K562 (cell line): ENCODE results near the gene MRPS33. TPM values are rescaled to one million over a fixed set of nuclear protein-coding genes. Genes with fewer than 3 reads are reported as not detected.
A peak's percentile ranks its signal among the peaks of the same experiment; 100 is the strongest.

Experiments used
- ATAC-seq: fragments of 200-7000 bp; cut with Tn5 transposase; 3 replicates; pipeline ENCODE4 v1.9.1; 2020; ENCODE audit warnings: moderate library complexity
- BruUV-seq: library from RNA; stranded (reverse); fragments of 400-500 nt; replicated peaks from 2 replicates; lab custom pipeline; 2021; lab: Mats Ljungman, UMichigan
- CTCF ChIA-PET: fragments of 300-600 bp; formaldehyde crosslinking; extraction: SDS; loops from one replicate; lab custom pipeline; 2021; ENCODE audit warnings: low intra/inter-chr PET ratio; lab: Yijun Ruan, JAX
- POLR2A ChIA-PET: fragments of 300-600, 350-650 bp; sonication (Branson Sonifier 250); formaldehyde crosslinking; extraction: SDS; loops from one replicate; lab custom pipeline; 2021; ENCODE audit warnings: antibody characterized with exemption, inconsistent platforms; lab: Yijun Ruan, JAX
- DNase-seq, 4 experiments: peaks; one replicate each; pipeline versions ENCODE4 v3.0.0 to v3.0.0-alpha.2; 2011 to 2018; ENCODE audit warnings: low spot score in 3 of 4, mixed read lengths in 3 of 4; ENCODE audit errors: extremely low read depth in 1 of 4
- FAIRE-seq: peaks from 2 replicates; lab custom pipeline; 2011; peaks lifted over from hg19 to GRCh38; lab: Jason Lieb, UNC
- H2AFZ ChIP-seq: 2 replicates; pipeline ENCODE4 v1.6.0; 2011; ENCODE audit warnings: low read depth, low read length, control low read depth, inconsistent platforms
- H3K27ac ChIP-seq: fragments of 200-600 bp; 3 replicates; pipeline ENCODE4 v1.8.0; 2011; ENCODE audit warnings: low read depth, mild to moderate bottlenecking, control low read depth, inconsistent platforms, low read length, moderate library complexity, mixed read lengths; ENCODE audit errors: extremely low read depth
- H3K27me3 ChIP-seq, 2 experiments: fragments of 300-600 bp in 1 of 2; 2 replicates in 1 of 2; 3 replicates in 1 of 2; pipeline versions ENCODE4 v1.6.0 to v1.8.0; 2011; ENCODE audit warnings: inconsistent platforms in 2 of 2, low read length in 2 of 2, mild to moderate bottlenecking in 1 of 2, mixed read lengths in 1 of 2, moderate library complexity in 1 of 2; ENCODE audit not compliant: control insufficient read depth in 2 of 2, insufficient read depth in 2 of 2
- H3K36me3 ChIP-seq: fragments of 300-600 bp; 3 replicates; pipeline ENCODE4 v1.8.0; 2011; ENCODE audit warnings: mild to moderate bottlenecking, low read length, inconsistent platforms; ENCODE audit not compliant: control insufficient read depth, insufficient read depth
- H3K4me1 ChIP-seq, 2 experiments: fragments of 200-600 bp in 1 of 2; replicated peaks in 1 of 2; 2 replicates in 1 of 2; 3 replicates in 1 of 2; pipeline versions ENCODE4 v1.5.1 to v1.8.0; 2011; ENCODE audit warnings: inconsistent platforms in 2 of 2, low read length in 2 of 2, mild to moderate bottlenecking in 1 of 2, mixed read lengths in 1 of 2, moderate library complexity in 1 of 2; ENCODE audit not compliant: control insufficient read depth in 2 of 2, insufficient read depth in 2 of 2
- H3K4me2 ChIP-seq: 2 replicates; pipeline ENCODE4 v1.6.1; 2011; ENCODE audit warnings: low read length, control low read depth, inconsistent platforms, mixed read lengths; ENCODE audit not compliant: insufficient read depth
- H3K4me3 ChIP-seq: fragments of 200-600 bp; sonication (generic), shearing (Covaris generic); 2 replicates; pipeline ENCODE4 v1.5.1; 2016; ENCODE audit warnings: control low read depth, inconsistent platforms
- H3K79me2 ChIP-seq: fragments of 200-600 bp; 3 replicates; pipeline ENCODE4 v1.8.0; 2011; ENCODE audit warnings: low read length, inconsistent platforms; ENCODE audit not compliant: control insufficient read depth, insufficient read depth
- H3K9ac ChIP-seq, 2 experiments: 2 replicates each; pipeline versions ENCODE4 v1.6.0 to v1.6.1; 2011; ENCODE audit warnings: low read depth in 2 of 2, low read length in 2 of 2, control low read depth in 1 of 2, inconsistent platforms in 1 of 2, mild to moderate bottlenecking in 1 of 2, mixed read lengths in 1 of 2; ENCODE audit not compliant: insufficient read depth in 1 of 2
- H3K9me1 ChIP-seq: one replicate; pipeline ENCODE4 v1.6.0; 2011; ENCODE audit warnings: inconsistent platforms, mild to moderate bottlenecking, low read length, moderate library complexity; ENCODE audit not compliant: control insufficient read depth, insufficient read depth
- H3K9me3 ChIP-seq: replicated peaks from 2 replicates; pipeline ENCODE4 v1.5.1; 2011; ENCODE audit warnings: low read depth, low read length, inconsistent platforms; ENCODE audit not compliant: control insufficient read depth, insufficient read depth
- H4K20me1 ChIP-seq: replicated peaks from 2 replicates; pipeline ENCODE4 v1.6.1; 2011; ENCODE audit warnings: low read length, inconsistent platforms, mixed read lengths; ENCODE audit not compliant: control insufficient read depth, insufficient read depth
- DIDO1 ChIP-seq: fragments of 450-650 bp; IDR thresholded peaks from 2 replicates; pipeline ENCODE4 v1.6.1; 2016; ENCODE audit warnings: low read depth, missing biosample characterization, missing genetic modification characterization
- HMG20A ChIP-seq: fragments of 450-650 bp; formaldehyde crosslinking; conservative IDR thresholded peaks from 2 replicates; pipeline ENCODE4 v1.4.0; 2020; ENCODE audit warnings: mild to moderate bottlenecking, mixed read lengths
- MAZ ChIP-seq, 2 experiments: fragments of 450-650 bp in 1 of 2; sonication (generic) in 1 of 2; formaldehyde crosslinking; IDR thresholded peaks in 1 of 2; conservative IDR thresholded peaks in 1 of 2; 2 replicates each; pipeline versions ENCODE4 v1.4.0 to v1.5.0; 2020; ENCODE audit warnings: mild to moderate bottlenecking in 1 of 2, missing genetic modification reagents in 1 of 2
- RAD21 ChIP-seq, 2 experiments: fragments of 250-450 bp in 1 of 2; fragments of 450-650 bp in 1 of 2; sonication (Bioruptor Pico) in 1 of 2; formaldehyde crosslinking in 1 of 2; IDR thresholded peaks in 1 of 2; conservative IDR thresholded peaks in 1 of 2; 2 replicates each; pipeline versions ENCODE4 v1.4.0 to v1.8.0; 2020 to 2022; ENCODE audit warnings: mild to moderate bottlenecking in 2 of 2, moderate library complexity in 1 of 2
- SMC3 ChIP-seq: conservative IDR thresholded peaks from 2 replicates; pipeline ENCODE4 v1.6.1; 2011; ENCODE audit warnings: low read depth, low read length, improper control_type of control experiment; ENCODE audit not compliant: insufficient read depth
- VEZF1 ChIP-seq: fragments of 200-800 bp; sonication (Bioruptor generic); IDR thresholded peaks from 2 replicates; pipeline ENCODE4 v1.6.1; 2017; ENCODE audit warnings: missing genetic modification characterization, missing compliant biosample characterization
- ZBTB26 ChIP-seq: fragments of 450-650 bp; formaldehyde crosslinking; IDR thresholded peaks from 2 replicates; pipeline ENCODE4 v1.4.0; 2022; ENCODE audit warnings: missing genetic modification characterization
- ZNF395 ChIP-seq: fragments of 200-800 bp; sonication (Bioruptor generic); IDR thresholded peaks from 2 replicates; pipeline ENCODE4 v1.6.1; 2017; ENCODE audit warnings: missing genetic modification characterization, missing compliant biosample characterization
- WGBS: fragments of 100-300 bp; shearing (Covaris generic); methylation state at CpG from one replicate; pipeline ENCODE4 v1.1.6; 2016; ENCODE audit warnings: low coverage, mixed read lengths; ENCODE audit not compliant: insufficient coverage; ENCODE audit errors: missing lambda C conversion rate; 5-methylcytosine and 5-hydroxymethylcytosine counted together
- in situ Hi-C: fragments of 300-500 bp; cut with MboI; formaldehyde crosslinking; loops from 4 replicates; pipeline ENCODE4 v1.15.0; 2018; ENCODE audit warnings: inconsistent platforms, mixed read lengths
- intact Hi-C: fragments of 100-400 bp; cut with micrococcal nuclease; formaldehyde crosslinking; loops from 2 replicates; pipeline ENCODE4 v1.14.2; 2022
- polyA plus RNA-seq, 8 experiments: library from polyadenylated mRNA; depleted of rRNA in 4 of 8; stranded (reverse) in 5 of 8; unstranded in 3 of 8; fragments of >200 nt; fragmentation: Nextera tagmentation in 2 of 8; fragmentation: Illumina TruSeq in 1 of 8; extraction: Ambion mirVana in 2 of 8; extraction: Trizol in 1 of 8; gene quantifications; 2 replicates each; pipeline versions ENCODE4 v1.2.1 to v1.2.3, GENCODE V29; 2011 to 2014; ENCODE audit warnings: inconsistent platforms in 1 of 8, missing spikeins in 1 of 8
- total RNA-seq, 7 experiments: library from RNA; depleted of rRNA in 6 of 7; stranded (reverse); fragments of >200 nt in 6 of 7; fragmentation: Illumina TruSeq in 2 of 7; extraction: Trizol in 2 of 7; gene quantifications; 2 replicates each; pipeline versions ENCODE4 v1.2.1 to v1.2.3, GENCODE V29; 2011 to 2021; ENCODE audit warnings: low replicate concordance in 1 of 7

The MRPS33 gene
- total and polyA plus RNA-seq, 9 of the 15 experiments (the other 6 are each of a cell fraction or from before 2014, with no cell fraction given), result 81.1 to 442 (median 149) TPM

- TF ChIP-seq HMG20A (CRISPR knock-in tag), result no peak
- TF ChIP-seq ZNF395 (CRISPR knock-in tag), result no peak
Measured at GRCh38 chr7:141012696-141013344, 1.9 kb downstream of the MRPS33 start (continued).

- intact Hi-C loops (loop anchor here (1.0 to 5.0 kb wide), 6 partner anchors 90 to 535 kb away; partner anchors contain the start of genes BRAF, MKRN1 and NDUFB2), in situ Hi-C loops (loop anchor here (5.0 kb wide), 1 partner anchor 200 kb away; no protein-coding TSS in a partner anchor)
- Histone ChIP-seq H3K4me3 (no peak overlapping the region), H3K27me3 (no peaks in the 10 kb centered on the region), H3K4me2 (no peak overlapping the region), H3K9ac (no peak overlapping the region), H3K27ac (no peak overlapping the region), H3K9me1 (no peaks in the 10 kb centered on the region), H3K79me2 (peaks cover 31% of the 10 kb centered on the region), H2AFZ (no peak overlapping the region), H4K20me1 (no peaks in the 10 kb centered on the region), H3K36me3 (peaks cover 37% of the 10 kb centered on the region; the same call in 2 of the 3 replicates), H3K9me3 (peaks cover 5% of the 10 kb centered on the region), H3K4me1 (peaks cover 8 to 21% of the 10 kb centered on the region in 2 experiments; a peak in 2 of 5 replicates)
- DNase-seq, result peak; percentile 38 to 78 (median 50)
- 30% methylated on average over 3 of the region's 3 CpGs for WGBS
- POLR2A ChIA-PET, result interaction anchor here (1.0 kb wide), 1 partner anchor 238 kb away, joined by 3 read pairs; no protein-coding TSS in a partner anchor
- no TSS peak for BruUV-seq
- peak; percentile 80 for FAIRE-seq
- CTCF ChIA-PET, result interaction anchor here (0.6 to 2.0 kb wide), 6 partner anchors 201 to 667 kb away, joined by 3 to 22 read pairs (median 4); no protein-coding TSS in a partner anchor
- peak; percentile 51 for ATAC-seq
- TF ChIP-seq VEZF1, result peak; percentile 75
- TF ChIP-seq ZBTB26 (CRISPR knock-in tag), result peak; percentile 58; the same call in 1 of the 2 replicates
- 0 out of 4 replicates have a peak, but pooled peaks of 1 of the 2 experiments have one; percentile 26 for TF ChIP-seq MAZ (CRISPR knock-in tag; conservative IDR thresholded peaks at IDR 0.05 in 1 of 2, IDR thresholded peaks at IDR 0.05 in 1 of 2)
- 0 out of 2 replicates have a peak, but pooled peaks have one; percentile 17 for TF ChIP-seq DIDO1
- TF ChIP-seq RAD21 (CRISPR knock-in tag; conservative IDR thresholded peaks at IDR 0.05 in 1 of 2, IDR thresholded peaks at IDR 0.05 in 1 of 2), result peak; percentile 71 to 74
- peak; percentile 69 for TF ChIP-seq SMC3
Measured at GRCh38 chr7:141012044-141012685, 2.6 kb downstream of the MRPS33 start.
